Right atrium auricular region (tissue), 2 donors: ENCODE data around the gene MORC4. TPM values are rescaled to one million over a fixed set of nuclear protein-coding genes. Genes with fewer than 3 reads are reported as not detected.

Experiments used
- DNase-seq: peaks from one replicate; pipeline ENCODE4 v3.0.0-alpha.2; 2019; ENCODE audit warnings: low spot score
- H3K27ac ChIP-seq, 2 donors: fragments of 200-600 bp; sonication (generic); 1 replicate in 1 of 2; 2 replicates in 1 of 2; pipeline ENCODE4 v1.5.1; 2016 to 2019
- H3K27me3 ChIP-seq, 2 donors: fragments of 200-600 bp; sonication (generic); one replicate each; pipeline versions ENCODE4 v1.5.1 to v1.6.0; 2017 to 2019
- H3K36me3 ChIP-seq: fragments of 200-600 bp; sonication (generic); one replicate; pipeline ENCODE4 v1.5.1; 2016
- H3K4me1 ChIP-seq, 2 donors: fragments of 200-600 bp; sonication (generic); one replicate each; pipeline versions ENCODE4 v1.5.1 to v1.6.0; 2017 to 2019
- H3K4me3 ChIP-seq, 2 donors: fragments of 200-600 bp; sonication (generic); 1 replicate in 1 of 2; 2 replicates in 1 of 2; pipeline ENCODE4 v1.5.1; 2017 to 2019; ENCODE audit warnings: mild to moderate bottlenecking in 1 of 2, moderate library complexity in 1 of 2
- H3K9me3 ChIP-seq, 2 donors: fragments of 200-600 bp; sonication (generic); one replicate each; pipeline ENCODE4 v1.5.1; 2019
- CTCF ChIP-seq, 2 donors: fragments of 200-600 bp; sonication (generic); IDR thresholded peaks; one replicate each; pipeline ENCODE4 v1.5.1; 2019; ENCODE audit warnings: antibody characterized with exemption in 2 of 2
- total RNA-seq, 2 donors: library from RNA; depleted of rRNA; stranded (reverse); fragments of >200 nt; gene quantifications; one replicate each; pipeline ENCODE4 v1.1.0, GENCODE V29; 2016

Gene MORC4
- total RNA-seq, 2 donors from 2014 or later: 3.6 to 7.4 TPM

- DNase-seq: no peak
- H3K27ac ChIP-seq: no peak overlapping the region
- TF ChIP-seq CTCF (IDR thresholded peaks at IDR 0.05): no peak
- H3K9me3 ChIP-seq: no peaks in the 10 kb centered on the region
- no peaks in the 10 kb centered on the region for H3K27me3 ChIP-seq
- H3K36me3 ChIP-seq: no peaks in the 10 kb centered on the region
- no peaks in the 10 kb centered on the region for H3K4me1 ChIP-seq
- H3K4me3 ChIP-seq: no peak overlapping the region
Observed at GRCh38 chrX:106906361-106906760, 93.7 kb downstream of the MORC4 start.

GRCh38 chrX:106905064-106905708 is 94.8 kb downstream of the MORC4 start:
- H3K4me3 ChIP-seq: no peak overlapping the region
- H3K27ac ChIP-seq: no peak overlapping the region
- DNase-seq: no peak
- H3K9me3 ChIP-seq: no peaks in the 10 kb centered on the region
- H3K27me3 ChIP-seq: no peaks in the 10 kb centered on the region
- no peak for TF ChIP-seq CTCF (IDR thresholded peaks at IDR 0.05)
- H3K4me1 ChIP-seq: no peaks in the 10 kb centered on the region
- no peaks in the 10 kb centered on the region for H3K36me3 ChIP-seq

- no peaks in the 10 kb centered on the region for H3K36me3 ChIP-seq
- H3K9me3 ChIP-seq: no peaks in the 10 kb centered on the region
- TF ChIP-seq CTCF (IDR thresholded peaks at IDR 0.05): no peak
- no peaks in the 10 kb centered on the region for H3K27me3 ChIP-seq
- H3K4me3 ChIP-seq: no peak overlapping the region
- no peak for DNase-seq
- H3K4me1 ChIP-seq: no peaks in the 10 kb centered on the region
- H3K27ac ChIP-seq: no peak overlapping the region
Observed at GRCh38 chrX:106903856-106904528, 96.0 kb downstream of the MORC4 start.

GRCh38 chrX:106903291-106903824 is 96.7 kb downstream of the MORC4 start, which contains the start of gene RIPPLY1:
Gene RIPPLY1 (minus strand): TSS chrX:106903341. CDS start chrX:106903287, 54 bp downstream.
- no peaks in the 10 kb centered on the region for H3K27me3 ChIP-seq
- no peaks in the 10 kb centered on the region for H3K9me3 ChIP-seq
- TF ChIP-seq CTCF (IDR thresholded peaks at IDR 0.05): no peak
- no peak within 1 kb of the TSS for H3K27ac ChIP-seq
- H3K4me1 ChIP-seq: no peaks in the 10 kb centered on the region
- DNase-seq: no peak
- H3K4me3 ChIP-seq: no peak within 1 kb of the TSS
- H3K36me3 ChIP-seq: no peaks in the 10 kb centered on the region

GRCh38 chrX:106902684-106903083 is 97.3 kb downstream of the MORC4 start:
- no peak for TF ChIP-seq CTCF (IDR thresholded peaks at IDR 0.05)
- Histone ChIP-seq H3K36me3 (no peaks in the 10 kb centered on the region), H3K27me3 (no peaks in the 10 kb centered on the region), H3K27ac (no peak overlapping the region), H3K9me3 (no peaks in the 10 kb centered on the region), H3K4me3 (no peak overlapping the region), H3K4me1 (no peaks in the 10 kb centered on the region)
- DNase-seq: no peak
